SH-SY5Y (cell line): Measurements from ENCODE around the gene MEOX1.

Experiments
- GATA2 ChIP-seq: IDR thresholded peaks from 2 replicates; pipeline ENCODE4 v1.6.1; 2011; ENCODE audit warnings: mild to moderate bottlenecking, low read depth, low read length
- GATA3 ChIP-seq: IDR thresholded peaks from 2 replicates; pipeline ENCODE4 v1.6.1; 2011; ENCODE audit warnings: low read depth, mild to moderate bottlenecking, low read length, moderate library complexity

DNA sequence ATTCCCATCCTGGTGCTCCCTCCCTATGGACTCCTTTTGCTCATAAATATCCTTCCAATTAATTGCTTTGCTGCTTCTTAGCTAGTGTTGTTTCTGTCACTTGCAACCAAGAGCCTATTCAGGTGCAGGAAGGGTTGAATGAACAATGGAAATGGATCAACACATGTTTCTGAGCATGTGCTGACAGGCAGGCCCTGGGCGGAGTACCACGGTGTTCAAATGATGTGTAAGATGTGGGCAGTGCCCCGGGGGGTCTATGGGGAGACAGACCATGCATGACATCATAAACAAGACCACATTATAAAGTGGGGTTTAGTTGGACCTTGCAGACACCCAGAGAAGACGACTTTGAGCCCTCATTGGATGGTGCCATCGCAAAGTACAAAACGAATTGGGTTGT, 48.4 kb upstream of the MEOX1 start:
- TF ChIP-seq GATA2: no peak
- TF ChIP-seq GATA3: no peak
